Neural cell (in vitro differentiated cells): ENCODE measurements around the gene KCNS1. TPM values are rescaled to one million over a fixed set of nuclear protein-coding genes. Genes with fewer than 3 reads are reported as not detected.

Source experiments
- H2AFZ ChIP-seq: fragments of 200-600, 300-800 bp; sonication (generic), shearing (Covaris generic); 2 replicates; pipeline ENCODE4 v1.6.0; 2014; ENCODE audit warnings: low read depth, mild to moderate bottlenecking, antibody characterized with exemption, low read length, moderate library complexity
- H3F3A ChIP-seq: fragments of 200-600 bp; shearing (Covaris generic); 2 replicates; pipeline ENCODE4 v1.6.1; 2016; ENCODE audit warnings: mild to moderate bottlenecking, moderate library complexity, mixed read lengths, antibody characterized with exemption, low read length; ENCODE audit not compliant: insufficient read depth, poor library complexity, severe bottlenecking
- H3K27ac ChIP-seq: fragments of 200-600, 300-800 bp; sonication (generic), shearing (Covaris generic); 2 replicates; pipeline ENCODE4 v1.5.1; 2014; ENCODE audit warnings: mild to moderate bottlenecking, low read length, moderate library complexity
- H3K27me3 ChIP-seq: fragments of 300-800, 200-600 bp; sonication (generic), shearing (Covaris generic); 2 replicates; pipeline ENCODE4 v1.6.0; 2014; ENCODE audit warnings: mild to moderate bottlenecking, low read depth, low read length, moderate library complexity; ENCODE audit not compliant: insufficient read depth
- H3K36me3 ChIP-seq: fragments of 300-800, 200-600 bp; sonication (generic), shearing (Covaris generic); 2 replicates; pipeline ENCODE4 v1.5.1; 2014; ENCODE audit warnings: mild to moderate bottlenecking, antibody characterized with exemption, low read length, moderate library complexity; ENCODE audit not compliant: insufficient read depth
- H3K4me2 ChIP-seq: fragments of 300-800, 200-600 bp; sonication (generic), shearing (Covaris generic); 2 replicates; pipeline ENCODE4 v1.6.0; 2014; ENCODE audit warnings: mild to moderate bottlenecking, low read length
- H3K4me3 ChIP-seq: fragments of 300-800, 200-600 bp; sonication (generic), shearing (Covaris generic); 2 replicates; pipeline ENCODE4 v1.5.1; 2014; ENCODE audit warnings: mild to moderate bottlenecking, low read length, moderate library complexity
- H3K79me2 ChIP-seq: fragments of 200-600 bp; shearing (Covaris generic); replicated peaks from 2 replicates; pipeline ENCODE4 v1.6.0; 2014; ENCODE audit warnings: mild to moderate bottlenecking, low read length, moderate library complexity; ENCODE audit not compliant: insufficient read depth
- H3K9ac ChIP-seq: fragments of 300-800, 200-600 bp; sonication (generic), shearing (Covaris generic); 2 replicates; pipeline ENCODE4 v1.6.1; 2016; ENCODE audit warnings: mild to moderate bottlenecking, low read length, mixed read lengths
- H3K9me2 ChIP-seq: fragments of 200-600 bp; shearing (Covaris generic); 2 replicates; pipeline ENCODE4 v1.6.1; 2016; ENCODE audit warnings: mild to moderate bottlenecking, low read length, mixed read lengths; ENCODE audit not compliant: insufficient read depth
- H3K9me3 ChIP-seq: fragments of 200-600, 300-800 bp; sonication (generic), shearing (Covaris generic); 2 replicates; pipeline ENCODE4 v1.6.1; 2016; ENCODE audit warnings: mild to moderate bottlenecking, mixed run types, low read length, moderate library complexity, mixed read lengths
- H4K20me1 ChIP-seq: fragments of 200-600 bp; shearing (Covaris generic); 2 replicates; pipeline ENCODE4 v1.6.1; 2016; ENCODE audit warnings: mild to moderate bottlenecking, mixed run types; ENCODE audit not compliant: insufficient read depth
- CTCF ChIP-seq: fragments of 450-650 bp; IDR thresholded peaks from 2 replicates; pipeline ENCODE4 v1.5.1; 2014; ENCODE audit warnings: antibody characterized with exemption, mild to moderate bottlenecking, moderate library complexity; ENCODE audit not compliant: poor library complexity, severe bottlenecking
- EP300 ChIP-seq: fragments of 450-650 bp; conservative IDR thresholded peaks from 2 replicates; pipeline ENCODE4 v1.6.1; 2014; ENCODE audit warnings: antibody characterized with exemption, mild to moderate bottlenecking, moderate library complexity; ENCODE audit not compliant: poor library complexity, severe bottlenecking
- EZH2 ChIP-seq: fragments of 200-600, 300-800 bp; shearing (Covaris generic), sonication (generic); IDR thresholded peaks from 2 replicates; pipeline ENCODE4 v1.6.1; 2014; ENCODE audit warnings: antibody characterized with exemption, low read length, borderline replicate concordance, mild to moderate bottlenecking; ENCODE audit not compliant: insufficient read depth, poor library complexity, severe bottlenecking
- MXI1 ChIP-seq: fragments of 450-650 bp; conservative IDR thresholded peaks from 2 replicates; pipeline ENCODE4 v1.6.1; 2014; ENCODE audit warnings: antibody characterized with exemption, mild to moderate bottlenecking; ENCODE audit not compliant: poor library complexity, severe bottlenecking
- POLR2AphosphoS5 ChIP-seq: IDR thresholded peaks from 2 replicates; pipeline ENCODE4 v1.6.1; 2012
- RAD21 ChIP-seq: fragments of 450-650 bp; conservative IDR thresholded peaks from 2 replicates; pipeline ENCODE4 v1.6.1; 2014; ENCODE audit warnings: antibody characterized with exemption, mild to moderate bottlenecking, moderate library complexity
- REST ChIP-seq: IDR thresholded peaks from 2 replicates; pipeline ENCODE4 v1.6.1; 2012; ENCODE audit warnings: borderline replicate concordance
- SMC3 ChIP-seq: fragments of 450-650 bp; conservative IDR thresholded peaks from 2 replicates; pipeline ENCODE4 v1.6.1; 2014; ENCODE audit warnings: antibody characterized with exemption, mild to moderate bottlenecking, moderate library complexity; ENCODE audit not compliant: poor library complexity
- TAF1 ChIP-seq: IDR thresholded peaks from 2 replicates; pipeline ENCODE4 v1.6.1; 2012; ENCODE audit warnings: low read depth
- polyA plus RNA-seq: library from polyadenylated mRNA; depleted of rRNA; stranded (reverse); fragments of >200 nt; gene quantifications from 2 replicates; pipeline ENCODE4 v1.2.3, GENCODE V29; 2014

KCNS1 gene
- polyA plus RNA-seq, 1 donor from 2014 or later: not detected

GRCh38 chr20:45044084-45044573, 56.8 kb downstream of the KCNS1 start:
- Histone ChIP-seq H4K20me1 (no peaks in the 10 kb centered on the region), H3K36me3 (no peaks in the 10 kb centered on the region), H3F3A (no peaks in the 10 kb centered on the region), H3K27ac (no peak overlapping the region), H3K79me2 (no peaks in the 10 kb centered on the region), H3K9ac (no peak overlapping the region), H3K4me3 (no peak overlapping the region), H3K9me2 (no peaks in the 10 kb centered on the region), H2AFZ (no peak overlapping the region), H3K27me3 (no peaks in the 10 kb centered on the region), H3K9me3 (no peaks in the 10 kb centered on the region), H3K4me2 (no peak overlapping the region)
- TF ChIP-seq TAF1: no peak
- TF ChIP-seq CTCF: peak; percentile 91
- TF ChIP-seq SMC3: peak; percentile 81
- peak; percentile 88 for TF ChIP-seq RAD21

- Histone ChIP-seq H3K9me2 (no peaks in the 10 kb centered on the region), H3K9me3 (no peaks in the 10 kb centered on the region), H3K79me2 (no peaks in the 10 kb centered on the region), H2AFZ (no peak overlapping the region), H4K20me1 (no peaks in the 10 kb centered on the region), H3F3A (no peaks in the 10 kb centered on the region), H3K36me3 (no peaks in the 10 kb centered on the region), H3K4me3 (no peak overlapping the region), H3K27me3 (no peaks in the 10 kb centered on the region), H3K9ac (no peak overlapping the region), H3K4me2 (no peak overlapping the region), H3K27ac (no peak overlapping the region)
- TF ChIP-seq POLR2AphosphoS5 (no peak), SMC3 (no peak), MXI1 (no peak), EP300 (no peak), RAD21 (no peak), TAF1 (no peak), EZH2 (no peak), CTCF (no peak), REST (no peak)
Observed at GRCh38 chr20:45042978-45043377, 57.9 kb downstream of the KCNS1 start.

Other genes starting within 250 kb of the KCNS1 start
- 242 and 279 TPM in 2 replicates for gene YWHAB, start 215.4 kb downstream of the KCNS1 start, polyA plus RNA-seq
- 3.6 and 6.2 TPM in 2 replicates for gene PABPC1L, start 191.1 kb downstream of the KCNS1 start, polyA plus RNA-seq
- gene TOMM34, start 140.7 kb downstream of the KCNS1 start, polyA plus RNA-seq: 10.0 and 11.7 TPM in 2 replicates
- 12.5 and 14.0 TPM in 2 replicates for gene STK4, start 134.6 kb downstream of the KCNS1 start, polyA plus RNA-seq
- gene WFDC5, start 14.0 kb upstream of the KCNS1 start, polyA plus RNA-seq: not detected in 2 replicates
- not detected in 2 replicates for gene WFDC12, start 23.3 kb upstream of the KCNS1 start, polyA plus RNA-seq
- 1.4 TPM in 1 of 2 replicates, not detected in the other for gene PI3, start 73.8 kb upstream of the KCNS1 start, polyA plus RNA-seq
- not detected in 2 replicates for gene SEMG1, start 105.9 kb upstream of the KCNS1 start, polyA plus RNA-seq
- not detected in 2 replicates for gene SEMG2, start 120.2 kb upstream of the KCNS1 start, polyA plus RNA-seq
- gene SLPI, start 153.4 kb upstream of the KCNS1 start, polyA plus RNA-seq: not detected in 2 replicates
- gene RBPJL, start 205.7 kb upstream of the KCNS1 start, polyA plus RNA-seq: not detected in 2 replicates
- gene MATN4, start 207.2 kb upstream of the KCNS1 start, polyA plus RNA-seq: not detected in 2 replicates
- 0.24 TPM in 1 of 2 replicates, not detected in the other for gene SDC4, start 247.3 kb upstream of the KCNS1 start, polyA plus RNA-seq